Neuronal stem cell (in vitro differentiated cells): Measurements from ENCODE around the gene KAT14.
"Not testable (repeated sequence)": the region's sequence is repeated elsewhere in the genome, so short reads cannot be mapped to it uniquely, and the experiment has no call there.

Experiments
- DNase-seq: peaks from one replicate; pipeline ENCODE4 v3.0.0-alpha.2; 2013; ENCODE audit warnings: low spot score
- H2AFZ ChIP-seq: one replicate; pipeline ENCODE4 v1.6.1; 2013; ENCODE audit warnings: mild to moderate bottlenecking, low read length, inconsistent platforms
- H2AK5ac ChIP-seq: 2 replicates; pipeline ENCODE4 v1.6.1; 2013; ENCODE audit warnings: low read depth, mild to moderate bottlenecking, inconsistent platforms, low read length, moderate library complexity, mixed read lengths
- H2BK120ac ChIP-seq: 2 replicates; pipeline ENCODE4 v1.6.1; 2013; ENCODE audit warnings: low read depth, mild to moderate bottlenecking, inconsistent platforms, low read length, moderate library complexity, mixed read lengths
- H2BK12ac ChIP-seq: one replicate; pipeline ENCODE4 v1.6.1; 2013; ENCODE audit warnings: low read length, inconsistent platforms
- H2BK15ac ChIP-seq: 2 replicates; pipeline ENCODE4 v1.6.1; 2013; ENCODE audit warnings: mild to moderate bottlenecking, low read length, inconsistent platforms, mixed read lengths
- H2BK5ac ChIP-seq: one replicate; pipeline ENCODE4 v1.6.1; 2013; ENCODE audit warnings: inconsistent platforms, mild to moderate bottlenecking, low read length, moderate library complexity
- H3K14ac ChIP-seq: one replicate; pipeline ENCODE4 v1.6.1; 2013; ENCODE audit warnings: low read length, inconsistent platforms
- H3K18ac ChIP-seq: 2 replicates; pipeline ENCODE4 v1.6.1; 2013; ENCODE audit warnings: low read length, inconsistent platforms
- H3K23ac ChIP-seq: 2 replicates; pipeline ENCODE4 v1.6.1; 2013; ENCODE audit warnings: low read depth, mild to moderate bottlenecking, mixed read lengths, low read length, inconsistent platforms; ENCODE audit not compliant: poor library complexity
- H3K27ac ChIP-seq: replicated peaks from 3 replicates; pipeline ENCODE4 v1.5.1; 2013; ENCODE audit warnings: low read length, inconsistent platforms
- H3K27me3 ChIP-seq, 3 experiments: 2 replicates each; pipeline ENCODE4 v1.6.1; 2013; ENCODE audit warnings: low read length in 3 of 3, mild to moderate bottlenecking in 2 of 3, inconsistent platforms in 1 of 3, low read depth in 1 of 3, mixed read lengths in 1 of 3, moderate library complexity in 1 of 3; ENCODE audit not compliant: control insufficient read depth in 3 of 3, insufficient read depth in 3 of 3
- H3K36me3 ChIP-seq, 2 donors: replicated peaks in 1 of 2; 2 replicates each; pipeline ENCODE4 v1.6.1; 2013; ENCODE audit warnings: low read length in 2 of 2; ENCODE audit not compliant: control insufficient read depth in 2 of 2, insufficient read depth in 2 of 2
- H3K4ac ChIP-seq: 2 replicates; pipeline ENCODE4 v1.6.1; 2013; ENCODE audit warnings: inconsistent platforms, mild to moderate bottlenecking, low read length, moderate library complexity
- H3K4me1 ChIP-seq, 2 donors: 1 replicate in 1 of 2; 2 replicates in 1 of 2; pipeline ENCODE4 v1.6.1; 2013; ENCODE audit warnings: low read length in 2 of 2, low read depth in 1 of 2; ENCODE audit not compliant: control insufficient read depth in 2 of 2, insufficient read depth in 1 of 2
- H3K4me2 ChIP-seq: one replicate; pipeline ENCODE4 v1.6.1; 2013; ENCODE audit warnings: mild to moderate bottlenecking, low read length, inconsistent platforms; ENCODE audit not compliant: insufficient read depth, poor library complexity, severe bottlenecking
- H3K4me3 ChIP-seq, 2 donors: 2 replicates each; pipeline ENCODE4 v1.5.1; 2013; ENCODE audit warnings: low read length in 2 of 2, mild to moderate bottlenecking in 2 of 2, inconsistent platforms in 1 of 2, moderate library complexity in 1 of 2
- H3K79me1 ChIP-seq: one replicate; pipeline ENCODE4 v1.6.1; 2013; ENCODE audit warnings: low read depth, mild to moderate bottlenecking, inconsistent platforms, low read length, moderate library complexity
- H3K9ac ChIP-seq: one replicate; pipeline ENCODE4 v1.6.1; 2013; ENCODE audit warnings: mild to moderate bottlenecking, low read depth, low read length, inconsistent platforms; ENCODE audit not compliant: poor library complexity
- H3K9me3 ChIP-seq, 2 donors: replicated peaks in 1 of 2; 2 replicates each; pipeline versions ENCODE3 to v1.6.1; 2013; ENCODE audit warnings: low read length in 2 of 2, mild to moderate bottlenecking in 2 of 2, inconsistent platforms in 1 of 2, low read depth in 1 of 2, mixed read lengths in 1 of 2, moderate library complexity in 1 of 2; ENCODE audit not compliant: control insufficient read depth in 2 of 2, insufficient read depth in 1 of 2
- H4K8ac ChIP-seq: one replicate; pipeline ENCODE4 v1.6.1; 2013; ENCODE audit warnings: low read depth, mild to moderate bottlenecking, inconsistent platforms, low read length, moderate library complexity
- H4K91ac ChIP-seq: one replicate; pipeline ENCODE4 v1.6.1; 2013; ENCODE audit warnings: low read length, low read depth, mild to moderate bottlenecking, inconsistent platforms; ENCODE audit not compliant: poor library complexity
- WGBS, 2 donors: extraction: QIAGEN DNeasy Blood & Tissue Kit; methylation state at CpG; one replicate each; pipeline ENCODE4 v1.1.7; 2013; ENCODE audit warnings: missing lambda C conversion rate in 2 of 2, mixed read lengths in 1 of 2; ENCODE audit not compliant: insufficient read length in 2 of 2, insufficient replicate concordance in 1 of 2; ENCODE audit errors: extremely low coverage in 2 of 2; 5-methylcytosine and 5-hydroxymethylcytosine counted together

KAT14 gene

DNA sequence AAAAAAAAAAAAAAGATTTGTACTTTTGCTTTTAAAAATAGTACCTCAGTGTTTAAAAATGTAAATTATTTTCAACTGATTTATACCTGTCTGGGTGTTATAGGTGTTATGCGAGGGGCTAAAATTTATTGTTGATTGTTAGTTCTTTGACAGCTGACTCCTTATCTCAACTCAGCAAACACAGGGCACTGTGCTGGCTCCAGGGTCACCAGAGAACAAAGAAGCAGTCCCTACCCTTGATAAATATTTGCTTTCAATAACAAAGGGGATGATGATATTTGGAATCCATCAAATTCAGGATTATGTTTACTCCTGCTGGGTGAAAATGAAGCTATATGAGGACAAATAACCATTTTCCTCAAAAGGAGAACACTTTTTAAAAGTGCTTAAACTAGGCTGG is 34.2 kb upstream of the KAT14 start:
- H3K18ac ChIP-seq = no peak overlapping the region
- DNase-seq = no peak

DNA sequence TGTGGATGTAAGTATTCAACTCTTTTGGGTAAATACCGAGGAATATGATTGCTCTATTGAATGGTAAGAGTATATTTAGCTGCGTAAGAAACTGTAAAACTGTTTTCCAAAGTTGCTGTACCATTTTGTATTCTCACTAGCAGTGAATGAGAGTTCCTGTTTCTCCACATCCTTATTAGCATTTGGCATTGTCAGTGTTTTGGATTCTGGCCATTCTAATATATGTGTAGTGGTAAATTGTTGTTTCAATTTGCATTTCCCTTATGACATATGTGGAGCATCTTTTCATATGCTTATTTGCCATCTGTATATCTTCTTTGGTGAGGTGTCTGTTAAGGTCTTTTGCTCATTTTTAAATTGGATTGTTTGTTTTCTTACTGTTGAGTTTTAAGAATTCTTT is 29.3 kb upstream of the KAT14 start:
- H3K79me1 ChIP-seq = no peaks in the 10 kb centered on the region
- H3K14ac ChIP-seq = no peak overlapping the region
- peaks cover 0 to 16% (median 0%) of the 10 kb centered on the region in 3 experiments for H3K27me3 ChIP-seq
- H3K27ac ChIP-seq = no peak overlapping the region
- H3K18ac ChIP-seq = no peak overlapping the region
- H4K8ac ChIP-seq = no peak overlapping the region
- H3K9me3 ChIP-seq = no peaks in the 10 kb centered on the region
- no peak overlapping the region for H3K9ac ChIP-seq
- no peak overlapping the region for H3K4me2 ChIP-seq
- no peak overlapping the region for H2BK120ac ChIP-seq
- H3K4me1 ChIP-seq = no peaks in the 10 kb centered on the region
- H3K4ac ChIP-seq = no peak overlapping the region
- no peak overlapping the region for H2BK5ac ChIP-seq
- no peak overlapping the region for H4K91ac ChIP-seq
- no peak overlapping the region for H2BK12ac ChIP-seq
- no CpG with 5 or more reads among the region's 2 CpGs for WGBS, 2 donors
- H3K23ac ChIP-seq = no peak overlapping the region
- H3K4me3 ChIP-seq = no peak overlapping the region
- H3K36me3 ChIP-seq = no peaks in the 10 kb centered on the region
- H2AK5ac ChIP-seq = no peak overlapping the region
- H2BK15ac ChIP-seq = no peak overlapping the region
- no peak overlapping the region for H2AFZ ChIP-seq
- no peak for DNase-seq

More for the DNA sequence above, 34.2 kb upstream of the KAT14 start:
- H3K14ac ChIP-seq = no peak overlapping the region
- no peaks in the 10 kb centered on the region for H3K36me3 ChIP-seq
- no peak overlapping the region for H2BK15ac ChIP-seq
- no peak overlapping the region for H3K9ac ChIP-seq
- H2AK5ac ChIP-seq = no peak overlapping the region
- no peak overlapping the region for H3K27ac ChIP-seq
- H2BK120ac ChIP-seq = no peak overlapping the region
- H3K4ac ChIP-seq = no peak overlapping the region
- no peak overlapping the region for H3K4me2 ChIP-seq
- H3K4me3 ChIP-seq = no peak overlapping the region
- H2AFZ ChIP-seq = no peak overlapping the region
- peaks cover 0 to 34% (median 0%) of the 10 kb centered on the region in 3 experiments for H3K27me3 ChIP-seq
- H3K79me1 ChIP-seq = no peaks in the 10 kb centered on the region
- H3K4me1 ChIP-seq = peaks cover 0 to 4% of the 10 kb centered on the region in 2 donors
- H2BK12ac ChIP-seq = no peak overlapping the region
- H4K91ac ChIP-seq = no peak overlapping the region
- no peaks in the 10 kb centered on the region for H3K9me3 ChIP-seq
- H3K23ac ChIP-seq = no peak overlapping the region
- no peak overlapping the region for H4K8ac ChIP-seq
- no peak overlapping the region for H2BK5ac ChIP-seq
- WGBS, 2 donors = no CpG with 5 or more reads among the region's 1 CpG

DNA sequence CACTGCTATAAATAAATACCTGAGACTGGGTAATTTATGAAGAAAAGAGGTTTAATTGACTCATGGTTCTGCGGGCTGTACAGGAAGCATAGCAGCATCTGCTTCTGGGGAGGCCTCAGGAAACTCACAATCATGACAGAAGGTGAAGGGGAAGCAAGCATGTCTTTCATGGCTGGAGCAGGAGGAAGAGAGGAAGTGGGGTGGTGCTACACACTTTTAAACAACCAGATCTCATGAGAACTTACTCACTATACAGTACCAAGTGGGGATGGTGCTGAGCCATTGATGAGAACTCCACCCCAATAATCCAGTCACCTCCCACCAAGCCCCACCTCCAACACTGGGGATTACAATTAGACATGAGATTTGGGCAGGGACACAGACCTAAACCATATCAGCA is 9.1 kb upstream of the KAT14 start:
- not testable (repeated sequence) for DNase-seq, H3K4me1 ChIP-seq, H3K79me1 ChIP-seq, H2BK120ac ChIP-seq, H2BK15ac ChIP-seq, H3K18ac ChIP-seq, H3K4me2 ChIP-seq, H2AK5ac ChIP-seq, H4K91ac ChIP-seq, H3K36me3 ChIP-seq, H3K4ac ChIP-seq, H3K9me3 ChIP-seq, H2BK12ac ChIP-seq, H3K23ac ChIP-seq, H3K27ac ChIP-seq, H3K14ac ChIP-seq, H4K8ac ChIP-seq, H2BK5ac ChIP-seq, H3K9ac ChIP-seq, H2AFZ ChIP-seq, H3K4me3 ChIP-seq
- WGBS, 2 donors = no CpG with 5 or more reads among the region's 1 CpG
- peaks cover 0 to 21% (median 0%) of the 10 kb centered on the region in 3 experiments for H3K27me3 ChIP-seq

DNA sequence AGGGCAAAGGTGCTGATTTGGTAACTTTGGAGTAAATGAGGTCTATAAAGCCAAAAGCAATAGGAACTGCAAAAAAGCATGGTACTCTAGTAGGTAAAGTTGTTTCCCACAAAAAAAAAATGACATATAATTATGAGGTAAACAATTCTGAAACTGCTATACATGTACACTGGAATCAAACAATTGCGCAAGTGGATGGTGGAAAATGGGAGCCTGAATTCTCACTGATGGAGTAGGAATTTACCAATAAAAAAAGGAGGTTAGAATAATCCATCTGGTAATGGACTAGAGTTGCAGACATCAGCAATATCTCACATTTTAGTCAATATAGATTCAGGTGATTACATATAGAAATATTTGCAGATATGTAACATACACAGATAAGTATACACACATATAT is 5.0 kb upstream of the KAT14 start:
- H3K36me3 ChIP-seq = no peaks in the 10 kb centered on the region
- no peaks in the 10 kb centered on the region for H3K9me3 ChIP-seq
- H3K27ac ChIP-seq = no peak overlapping the region
- H2BK120ac ChIP-seq = no peak overlapping the region
- peaks cover 0 to 32% (median 0%) of the 10 kb centered on the region in 3 experiments for H3K27me3 ChIP-seq
- no peak overlapping the region for H2AK5ac ChIP-seq
- H3K4ac ChIP-seq = no peak overlapping the region
- H4K8ac ChIP-seq = no peak overlapping the region
- WGBS, 2 donors = no CpG with 5 or more reads among the region's 1 CpG
- no peak overlapping the region for H2BK5ac ChIP-seq
- H4K91ac ChIP-seq = no peak overlapping the region
- H3K4me1 ChIP-seq = no peaks in the 10 kb centered on the region
- no peak overlapping the region for H3K9ac ChIP-seq
- no peak overlapping the region for H3K18ac ChIP-seq
- no peak overlapping the region for H3K23ac ChIP-seq
- no peak overlapping the region for H2BK15ac ChIP-seq
- H2AFZ ChIP-seq = no peak overlapping the region
- no peak overlapping the region for H3K4me3 ChIP-seq
- DNase-seq = no peak
- no peak overlapping the region for H3K14ac ChIP-seq
- no peak overlapping the region for H2BK12ac ChIP-seq
- H3K4me2 ChIP-seq = no peak overlapping the region
- peaks cover 2% of the 10 kb centered on the region for H3K79me1 ChIP-seq
